HCT116 (cell line): Measurements from ENCODE around the gene ATAD3C. TPM values are rescaled to one million over a fixed set of nuclear protein-coding genes. Genes with fewer than 3 reads are reported as not detected.
A peak's percentile ranks its signal among the peaks of the same experiment; 100 is the strongest.

ENCODE experiments used
- ATAC-seq: fragments of 200-7000 bp; cut with Tn5 transposase; 2 replicates; pipeline ENCODE4 v1.9.1; 2020; ENCODE audit warnings: mild to moderate bottlenecking, moderate library complexity
- BruUV-seq: library from RNA; stranded (reverse); fragments of 400-500 nt; replicated peaks from 2 replicates; lab custom pipeline; 2021; lab: Mats Ljungman, UMichigan
- CTCF ChIA-PET: fragments of 300-600 bp; sonication (Branson Sonifier 250); formaldehyde crosslinking; loops from one replicate; lab custom pipeline; 2021; ENCODE audit warnings: antibody characterized with exemption; lab: Charles Lee
- POLR2A ChIA-PET: fragments of 300-600, 350-600 bp; sonication (Branson Sonifier 250); formaldehyde crosslinking; loops from one replicate; lab custom pipeline; 2021; ENCODE audit warnings: antibody characterized with exemption; lab: Charles Lee
- RAD21 ChIA-PET, 2 experiments: fragments of 300-600 bp; sonication (Branson Sonifier 250); formaldehyde crosslinking; loops; one replicate each; lab custom pipeline; 2023; ENCODE audit warnings: low total read pairs in 2 of 2; ENCODE audit not compliant: uncharacterized antibody in 2 of 2, unreplicated experiment in 2 of 2, low non-redundant PET in 1 of 2; lab: Charles Lee
- DNase-seq: peaks from one replicate; pipeline ENCODE4 v3.0.0-alpha.2; 2010; ENCODE audit warnings: low read depth, low spot score
- H2AFZ ChIP-seq: fragments of 200-600 bp; shearing (Covaris generic), sonication (generic); 2 replicates; pipeline ENCODE4 v1.6.1; 2017; ENCODE audit warnings: low read depth, mixed run types, mixed read lengths, antibody characterized with exemption, low read length; ENCODE audit not compliant: poor library complexity, severe bottlenecking
- H3K27ac ChIP-seq: 2 replicates; pipeline ENCODE4 v1.5.1; 2012; ENCODE audit warnings: low read depth, low read length
- H3K27me3 ChIP-seq: fragments of 200-600 bp; sonication (generic); 2 replicates; pipeline ENCODE4 v1.6.1; 2016; ENCODE audit warnings: mixed run types, low read length, mixed read lengths; ENCODE audit not compliant: insufficient read depth
- H3K36me3 ChIP-seq, 2 experiments: fragments of 200-500 bp in 1 of 2; fragments of 200-600 bp in 1 of 2; sonication (Bioruptor generic) in 1 of 2; sonication (generic) in 1 of 2; 2 replicates each; pipeline versions ENCODE4 v1.5.1 to v1.6.1; 2014 to 2016; ENCODE audit warnings: low read length in 2 of 2, inconsistent platforms in 1 of 2, mixed read lengths in 1 of 2, mixed run types in 1 of 2; ENCODE audit not compliant: insufficient read depth in 2 of 2, control insufficient read depth in 1 of 2
- H3K4me1 ChIP-seq, 2 experiments: fragments of 200-600 bp in 1 of 2; sonication (generic) in 1 of 2; 2 replicates each; pipeline versions ENCODE4 v1.5.1 to v1.6.1; 2012 to 2017; ENCODE audit warnings: low read length in 2 of 2, inconsistent platforms in 1 of 2, mild to moderate bottlenecking in 1 of 2, mixed read lengths in 1 of 2, mixed run types in 1 of 2, moderate library complexity in 1 of 2; ENCODE audit not compliant: insufficient read depth in 2 of 2, control insufficient read depth in 1 of 2
- H3K4me2 ChIP-seq: fragments of 200-600 bp; sonication (generic); 2 replicates; pipeline ENCODE4 v1.6.1; 2017; ENCODE audit warnings: mixed run types, low read length, mixed read lengths
- H3K4me3 ChIP-seq, 2 experiments: fragments of 200-600 bp in 1 of 2; sonication (generic) in 1 of 2; replicated peaks in 1 of 2; 2 replicates each; pipeline ENCODE4 v1.5.1; 2011 to 2016; ENCODE audit warnings: low read length in 2 of 2, control low read depth in 1 of 2, low read depth in 1 of 2, mild to moderate bottlenecking in 1 of 2, mixed read lengths in 1 of 2, mixed run types in 1 of 2
- H3K79me2 ChIP-seq: fragments of 200-600 bp; sonication (generic); 2 replicates; pipeline ENCODE4 v1.6.1; 2017; ENCODE audit warnings: mild to moderate bottlenecking, mixed run types, low read length, moderate library complexity, mixed read lengths; ENCODE audit not compliant: insufficient read depth
- H3K9ac ChIP-seq: fragments of 200-600 bp; sonication (generic); 2 replicates; pipeline ENCODE4 v1.6.1; 2016; ENCODE audit warnings: low read length, mixed read lengths
- H3K9me2 ChIP-seq: fragments of 200-600 bp; sonication (generic), shearing (Covaris generic); 2 replicates; pipeline ENCODE4 v1.6.1; 2017; ENCODE audit warnings: mixed run types, mild to moderate bottlenecking, moderate library complexity; ENCODE audit not compliant: insufficient read depth
- H3K9me3 ChIP-seq, 2 experiments: fragments of 200-500 bp in 1 of 2; fragments of 200-600 bp in 1 of 2; sonication (Bioruptor generic) in 1 of 2; sonication (generic) in 1 of 2; 2 replicates each; pipeline ENCODE4 v1.6.1; 2014 to 2017; ENCODE audit warnings: low read length in 2 of 2, mixed read lengths in 2 of 2, inconsistent platforms in 1 of 2, low read depth in 1 of 2, mild to moderate bottlenecking in 1 of 2, mixed run types in 1 of 2, moderate library complexity in 1 of 2; ENCODE audit not compliant: control insufficient read depth in 1 of 2, insufficient read depth in 1 of 2
- H4K20me1 ChIP-seq: fragments of 200-600 bp; sonication (generic), shearing (Covaris generic); 2 replicates; pipeline ENCODE4 v1.6.1; 2017; ENCODE audit warnings: mixed run types, mild to moderate bottlenecking, moderate library complexity; ENCODE audit not compliant: insufficient read depth
- ATF3 ChIP-seq: IDR thresholded peaks from 2 replicates; pipeline ENCODE4 v1.6.1; 2012
- CTCF ChIP-seq, 3 experiments: fragments of 200-600 bp in 1 of 3; sonication (generic) in 1 of 3; IDR thresholded peaks in 2 of 3; conservative IDR thresholded peaks in 1 of 3; 2 replicates each; pipeline ENCODE4 v1.5.1; 2012 to 2017; ENCODE audit warnings: low read depth in 2 of 3, low read length in 2 of 3, antibody characterized with exemption in 1 of 3, borderline replicate concordance in 1 of 3, control low read depth in 1 of 3, mild to moderate bottlenecking in 1 of 3, mixed read lengths in 1 of 3, mixed run types in 1 of 3, moderate library complexity in 1 of 3; ENCODE audit not compliant: insufficient read depth in 1 of 3
- POLR2A ChIP-seq: IDR thresholded peaks from 2 replicates; pipeline ENCODE4 v1.7.0; 2011; ENCODE audit warnings: borderline replicate concordance; ENCODE audit not compliant: insufficient read depth, insufficient read length; ENCODE audit errors: extremely low read depth
- POLR2AphosphoS5 ChIP-seq: IDR thresholded peaks from 2 replicates; pipeline ENCODE4 v1.6.1; 2011; ENCODE audit warnings: mild to moderate bottlenecking, low read depth, low read length, moderate library complexity
- SIN3A ChIP-seq: IDR thresholded peaks from 2 replicates; pipeline ENCODE4 v1.6.1; 2012; ENCODE audit warnings: low read depth
- YY1 ChIP-seq: IDR thresholded peaks from 2 replicates; pipeline ENCODE4 v1.6.1; 2011; ENCODE audit warnings: low read length, low read depth, moderate library complexity, mild to moderate bottlenecking; ENCODE audit not compliant: insufficient replicate concordance; ENCODE audit errors: extremely low read depth
- ZBTB33 ChIP-seq: IDR thresholded peaks from 2 replicates; pipeline ENCODE4 v1.6.1; 2011; ENCODE audit warnings: mild to moderate bottlenecking, low read length, moderate library complexity; ENCODE audit not compliant: insufficient replicate concordance; ENCODE audit errors: extremely low read depth
- ZFX ChIP-seq: fragments of 450-650 bp; IDR thresholded peaks from 2 replicates; pipeline ENCODE4 v1.6.1; 2017
- intact Hi-C: fragments of 100-400 bp; cut with micrococcal nuclease; formaldehyde crosslinking; loops from 2 replicates; pipeline ENCODE4 v1.10.0; 2022
- total RNA-seq: library from RNA; stranded (reverse); gene quantifications from one replicate; pipeline ENCODE4 v1.2.1, GENCODE V29; 2021; ENCODE audit not compliant: unreplicated experiment

ATAD3C gene
- total RNA-seq, 1 experiment from 2014 or later: 0.61 TPM

GRCh38 chr1:1430114-1430982 lies 19.1 kb upstream of the ATAD3C start:
- Histone ChIP-seq H4K20me1 (no peaks in the 10 kb centered on the region), H3K9ac (no peak overlapping the region), H2AFZ (no peak overlapping the region), H3K27ac (peak overlapping the region; percentile 19; the same call in 1 of the 2 replicates), H3K36me3 (no peaks in the 10 kb centered on the region), H3K79me2 (peaks cover 9% of the 10 kb centered on the region; the same call in 1 of the 2 replicates), H3K27me3 (no peaks in the 10 kb centered on the region)
- no peak for DNase-seq
- RAD21 ChIA-PET: no interaction called here
- TF ChIP-seq CTCF (IDR thresholded peaks at IDR 0.05 in 2 of 3, conservative IDR thresholded peaks at IDR 0.05 in 1 of 3; ENCODE audit: borderline replicate concordance in 1 of 3, insufficient read depth in 1 of 3, low read depth in 2 of 3, low read length in 2 of 3): peak in 1 of 3 experiments; percentile 13; a peak in 1 of 6 replicates
- TF ChIP-seq POLR2AphosphoS5: no peak
- TF ChIP-seq ATF3: no peak
- TF ChIP-seq ZBTB33: no peak
- no peak for TF ChIP-seq SIN3A
- no peak for TF ChIP-seq POLR2A
- no peak for TF ChIP-seq YY1
- no peak for TF ChIP-seq ZFX
- TF ChIP-seq, all 23 proteins: peak for 1
- CTCF ChIA-PET: interaction anchor here (1.8 kb wide), 1 partner anchor 11 kb away, joined by 7 read pairs; no protein-coding TSS in a partner anchor
- H3K4me2 ChIP-seq: no peak overlapping the region
- no peak overlapping the region for H3K4me3 ChIP-seq
- H3K4me1 ChIP-seq: peaks cover 49 to 69% of the 10 kb centered on the region in 2 experiments
- no peaks in the 10 kb centered on the region for H3K9me3 ChIP-seq
- POLR2A ChIA-PET: no interaction called here
- ATAC-seq: no peak
- no TSS peak for BruUV-seq
- H3K9me2 ChIP-seq: no peaks in the 10 kb centered on the region
- intact Hi-C loops: no loop called here
